ENCODE measurements around the gene TMEM163.

- TF ChIP-seq, protein P1, sequence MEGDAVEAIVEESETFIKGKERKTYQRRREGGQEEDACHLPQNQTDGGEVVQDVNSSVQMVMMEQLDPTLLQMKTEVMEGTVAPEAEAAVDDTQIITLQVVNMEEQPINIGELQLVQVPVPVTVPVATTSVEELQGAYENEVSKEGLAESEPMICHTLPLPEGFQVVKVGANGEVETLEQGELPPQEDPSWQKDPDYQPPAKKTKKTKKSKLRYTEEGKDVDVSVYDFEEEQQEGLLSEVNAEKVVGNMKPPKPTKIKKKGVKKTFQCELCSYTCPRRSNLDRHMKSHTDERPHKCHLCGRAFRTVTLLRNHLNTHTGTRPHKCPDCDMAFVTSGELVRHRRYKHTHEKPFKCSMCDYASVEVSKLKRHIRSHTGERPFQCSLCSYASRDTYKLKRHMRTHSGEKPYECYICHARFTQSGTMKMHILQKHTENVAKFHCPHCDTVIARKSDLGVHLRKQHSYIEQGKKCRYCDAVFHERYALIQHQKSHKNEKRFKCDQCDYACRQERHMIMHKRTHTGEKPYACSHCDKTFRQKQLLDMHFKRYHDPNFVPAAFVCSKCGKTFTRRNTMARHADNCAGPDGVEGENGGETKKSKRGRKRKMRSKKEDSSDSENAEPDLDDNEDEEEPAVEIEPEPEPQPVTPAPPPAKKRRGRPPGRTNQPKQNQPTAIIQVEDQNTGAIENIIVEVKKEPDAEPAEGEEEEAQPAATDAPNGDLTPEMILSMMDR (IDR thresholded peaks at IDR 0.05), result no peak
- no peak for TF ChIP-seq EP300 (IDR thresholded peaks at IDR 0.05)
- no peak for TF ChIP-seq POLR2A (IDR thresholded peaks at IDR 0.05)
These were observed 55.0 kb downstream of the TMEM163 start for GRCh38 chr2:134663451-134664450.
